NOMO-1 treated with DMSO at 0.1 percent for 48 hours (cell line): Measurements from ENCODE around the gene HIF3A.
A peak's percentile ranks its signal among the peaks of the same experiment; 100 is the strongest.

Experiments
- DNase-seq: peaks from one replicate; lab custom pipeline; 2025; ENCODE audit not compliant: unreplicated experiment; lab: John Stamatoyannopoulos, UW

HIF3A gene

DNA sequence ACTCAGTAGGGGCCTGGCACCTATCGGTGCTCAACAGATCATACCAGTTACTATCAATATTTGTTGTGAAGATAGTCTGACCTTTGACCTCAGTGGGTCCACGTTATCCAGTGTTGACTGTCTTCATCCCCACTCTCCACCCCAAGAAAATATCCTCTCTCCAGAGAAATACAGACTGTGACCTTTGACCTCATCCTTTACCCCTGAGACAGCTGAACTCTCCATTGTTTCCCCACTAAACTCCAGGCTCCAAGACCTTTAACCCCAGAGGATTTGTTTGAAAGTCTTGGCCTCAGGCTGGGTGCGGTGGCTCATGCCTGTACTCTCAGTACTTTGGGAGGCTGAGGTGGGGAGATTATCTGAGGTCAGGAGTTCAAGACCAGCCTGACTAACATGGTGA, 27.4 kb downstream of the HIF3A start:
- no peak for DNase-seq

DNA sequence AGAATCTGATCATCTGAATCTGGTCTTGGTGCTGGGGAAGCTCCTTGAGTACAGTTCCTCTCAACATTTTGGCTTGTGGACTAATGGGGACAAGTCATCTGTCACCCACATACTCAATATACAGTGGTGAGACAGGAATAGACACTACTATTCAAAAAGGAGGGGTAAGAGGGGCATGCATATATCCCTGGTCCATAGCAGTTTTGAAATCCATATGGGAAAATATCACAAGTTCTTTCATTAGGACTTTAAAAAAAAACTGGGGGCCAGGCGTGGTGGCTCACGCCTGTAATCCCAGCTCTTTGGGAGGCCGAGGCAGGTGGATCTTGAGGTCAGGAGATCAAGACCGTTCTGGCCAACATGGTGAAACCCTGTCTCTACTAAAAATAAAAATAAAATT, 29.8 kb downstream of the HIF3A start:
- DNase-seq: no peak

DNA sequence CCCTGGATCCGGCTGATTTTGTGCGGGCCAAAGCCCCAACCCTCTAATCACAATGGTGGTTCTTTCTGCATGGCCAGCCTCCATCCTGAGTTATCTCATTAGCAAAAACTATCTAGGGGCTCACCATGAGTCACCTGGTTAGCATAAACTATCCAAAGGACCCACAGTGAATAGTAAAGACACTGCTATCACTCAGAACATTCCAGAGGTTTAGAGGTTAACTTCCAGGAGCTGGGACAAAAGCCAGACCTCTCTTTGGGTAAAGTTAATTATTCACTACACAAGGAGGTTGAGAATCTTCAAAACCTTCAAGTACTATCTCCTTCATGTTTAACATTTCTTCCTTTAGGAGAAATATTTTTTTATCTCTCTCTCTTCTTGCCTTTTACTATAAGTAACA, 31.2 kb downstream of the HIF3A start:
- no peak for DNase-seq

DNA sequence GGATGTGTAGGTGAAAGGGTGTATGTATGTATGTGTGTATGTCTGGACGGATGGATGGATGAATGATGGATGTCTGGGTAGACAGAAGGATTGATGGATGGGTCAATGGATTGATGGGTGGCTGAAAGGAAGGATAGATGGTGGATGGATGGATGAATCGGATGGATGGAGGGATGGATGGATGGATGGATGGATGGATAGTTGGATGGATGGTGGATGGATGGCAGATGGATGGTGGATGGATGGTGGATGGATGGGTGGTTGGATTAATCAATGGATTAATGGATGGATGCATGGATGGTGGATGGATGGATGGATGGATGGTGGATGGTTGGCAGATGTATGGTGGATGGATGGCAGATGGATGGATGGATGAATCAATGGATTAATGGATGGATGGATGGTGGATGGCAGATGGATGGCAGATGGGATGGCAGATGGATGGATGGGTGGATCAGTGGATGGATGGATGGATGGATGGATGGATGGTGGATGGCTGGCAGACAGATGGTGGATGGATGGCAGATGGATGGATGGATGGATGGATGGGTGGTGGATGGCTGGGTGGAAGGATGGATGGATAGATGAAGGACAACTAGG, 33.6 kb downstream of the HIF3A start:
- no peak for DNase-seq

DNA sequence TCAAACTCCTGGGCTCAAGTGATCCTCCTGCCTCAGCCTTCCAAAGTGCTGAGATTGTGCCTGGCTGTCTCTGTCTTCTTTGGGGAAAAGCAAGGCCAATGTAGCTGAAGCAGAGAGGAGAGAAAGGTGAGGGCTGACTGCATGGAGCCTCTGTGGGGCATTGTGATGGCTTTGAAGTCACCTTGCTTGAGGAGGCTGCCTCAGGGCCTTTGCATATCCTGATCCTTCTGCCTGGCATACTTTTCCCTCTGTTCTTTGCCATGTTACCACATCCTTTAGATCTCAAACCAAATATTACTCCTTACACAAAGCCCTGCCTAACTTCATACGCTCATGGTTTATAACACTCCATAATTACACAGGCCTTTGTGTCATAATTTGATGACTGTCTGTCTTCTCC, 40.6 kb downstream of the HIF3A start:
- no peak for DNase-seq

DNA sequence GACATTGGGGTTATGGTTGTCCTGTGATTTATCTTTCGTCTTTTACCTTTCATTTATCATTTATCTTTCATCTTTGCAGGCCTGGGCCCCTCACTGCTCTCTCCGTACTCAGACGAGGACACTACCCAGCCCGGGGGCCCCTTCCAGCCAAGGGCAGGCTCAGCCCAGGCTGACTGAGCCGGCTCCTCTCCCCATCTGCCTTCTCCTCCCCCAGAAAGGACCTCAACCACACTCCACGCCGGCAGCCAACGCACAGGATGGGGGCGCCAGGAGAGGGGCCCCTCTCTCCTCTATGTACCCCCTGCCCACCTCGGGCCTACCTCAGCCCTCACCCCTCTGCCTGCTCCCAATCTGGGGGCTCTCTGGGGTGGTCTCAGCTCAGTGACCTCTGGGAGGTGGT, 42.6 kb downstream of the HIF3A start:
- no peak for DNase-seq

DNA sequence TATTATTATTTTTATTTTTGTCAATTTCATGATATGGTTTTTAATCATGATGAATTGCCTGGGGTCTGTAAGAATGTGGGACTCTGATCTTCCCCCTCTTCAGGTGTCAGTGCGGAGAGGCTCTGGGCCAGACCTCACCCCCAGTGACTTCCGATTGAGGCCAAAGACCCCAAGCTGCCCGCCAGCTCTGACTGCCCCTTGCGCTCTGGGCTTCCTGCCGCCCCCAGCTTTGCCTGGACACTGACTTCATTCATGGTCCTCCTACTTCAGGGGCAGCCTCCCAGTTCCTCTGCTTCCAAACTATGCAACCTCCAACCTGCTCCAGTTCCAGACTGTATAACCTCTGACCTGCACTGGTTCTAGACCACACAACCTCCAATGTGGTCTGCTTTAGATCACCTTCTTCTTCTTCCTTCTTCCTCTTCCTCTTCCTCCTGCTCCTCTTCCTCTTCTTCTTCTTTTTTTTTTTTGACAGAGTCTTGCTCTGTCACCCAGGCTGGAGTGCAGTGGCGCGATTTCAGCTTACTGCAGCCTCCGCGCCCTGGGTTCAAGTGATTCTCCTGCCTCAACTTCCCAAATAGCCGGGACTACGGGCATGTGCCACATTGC, 43.3 kb downstream of the HIF3A start:
- DNase-seq: no peak

DNA sequence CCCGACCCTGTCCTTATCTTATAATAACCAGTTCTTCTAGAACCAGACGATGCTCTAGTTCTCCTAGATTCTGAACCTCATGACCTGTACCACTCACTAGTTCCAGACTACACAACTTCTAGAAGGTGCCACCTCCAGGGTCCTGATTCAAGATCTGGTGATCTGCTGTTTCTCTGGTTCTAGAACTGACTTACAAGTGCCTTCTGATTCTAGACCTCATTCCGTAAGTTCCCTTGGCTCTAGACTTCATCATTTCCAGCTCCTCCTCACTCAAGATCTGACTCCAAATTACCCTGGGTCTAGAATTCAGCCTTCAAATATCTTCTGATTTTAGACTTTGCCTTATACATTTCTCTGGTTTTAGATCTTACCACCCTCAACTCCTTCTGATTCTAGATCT, 45.1 kb downstream of the HIF3A start:
- no peak for DNase-seq

DNA sequence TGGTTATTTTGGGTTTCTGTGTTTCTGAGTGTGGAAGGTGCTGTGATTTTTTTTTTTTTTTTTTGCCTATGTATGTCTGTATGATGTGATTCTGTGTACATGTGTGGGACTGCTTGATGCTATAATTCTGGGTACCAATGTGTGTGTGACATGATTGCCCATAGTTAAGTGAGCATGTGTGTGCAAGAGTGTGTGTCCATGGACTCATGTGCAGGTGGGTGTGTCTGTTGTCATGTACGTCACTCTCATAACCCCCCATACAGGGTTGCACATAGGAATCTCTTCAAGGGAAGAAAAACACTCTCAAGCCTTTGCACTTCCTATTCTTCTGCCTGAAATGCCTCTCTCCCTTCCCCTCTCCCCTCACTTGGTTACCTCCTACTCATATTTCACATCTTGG, 47.5 kb downstream of the HIF3A start:
- no peak for DNase-seq

DNA sequence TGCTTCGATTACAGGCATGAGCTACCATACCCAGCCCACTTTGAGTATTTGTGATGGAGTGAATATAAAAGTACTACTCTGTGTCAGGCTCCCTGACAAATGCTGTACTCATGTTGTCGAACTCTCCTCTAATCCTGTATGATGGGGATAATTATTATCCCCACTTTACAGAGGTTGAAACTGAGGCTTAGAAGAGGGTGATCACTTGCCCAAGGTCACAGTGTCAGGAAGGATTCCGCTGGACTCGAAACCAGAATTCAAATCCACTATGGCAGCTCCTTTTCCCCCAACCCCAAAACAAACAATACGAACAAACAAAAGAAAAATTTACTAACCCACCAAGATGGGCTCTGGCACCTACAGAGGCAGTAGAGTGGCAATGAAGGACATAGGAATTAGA, 48.3 kb downstream of the HIF3A start:
- no peak for DNase-seq

DNA sequence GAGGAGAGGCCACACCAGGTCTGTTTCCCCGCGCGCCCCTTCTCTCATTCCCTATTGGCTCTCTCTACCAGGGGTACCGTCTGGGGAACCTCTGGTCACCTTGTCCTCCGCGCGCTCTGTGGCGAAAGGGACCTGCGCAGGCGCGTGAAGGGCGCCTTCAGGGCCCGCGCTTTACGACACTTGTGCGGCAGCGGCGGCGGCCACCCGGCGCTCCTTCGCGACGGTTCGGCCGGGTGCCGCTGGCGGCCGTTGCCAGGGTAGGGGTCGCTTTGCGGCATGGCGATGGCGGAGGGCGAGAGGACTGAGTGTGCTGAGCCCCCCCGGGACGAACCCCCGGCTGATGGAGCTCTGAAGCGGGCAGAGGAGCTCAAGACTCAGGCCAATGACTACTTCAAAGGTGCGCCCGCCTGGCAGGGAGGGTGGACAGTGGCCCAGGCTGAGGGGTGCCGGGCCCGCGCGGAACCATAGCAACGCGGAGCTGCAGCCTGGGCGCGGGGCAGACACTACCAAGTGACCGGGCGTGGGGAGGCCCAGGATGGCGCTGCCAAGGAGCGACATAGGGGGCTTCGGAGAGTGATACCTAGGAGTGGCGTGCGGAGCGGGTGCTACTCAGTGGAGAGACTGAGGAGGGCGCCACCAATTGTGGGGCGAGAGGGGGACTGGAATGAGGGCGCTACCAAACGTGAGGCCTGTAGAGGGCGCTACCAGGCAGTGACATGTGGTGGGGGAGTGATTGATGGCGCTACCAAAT, 50.2 kb downstream of the HIF3A start, which contains the start of gene PPP5C:
PPP5C (plus strand) TSS at position 267 of the 751 bp plus-strand sequence; CDS start at position 277, 10 bp downstream.
- DNase-seq: peak; percentile 92

DNA sequence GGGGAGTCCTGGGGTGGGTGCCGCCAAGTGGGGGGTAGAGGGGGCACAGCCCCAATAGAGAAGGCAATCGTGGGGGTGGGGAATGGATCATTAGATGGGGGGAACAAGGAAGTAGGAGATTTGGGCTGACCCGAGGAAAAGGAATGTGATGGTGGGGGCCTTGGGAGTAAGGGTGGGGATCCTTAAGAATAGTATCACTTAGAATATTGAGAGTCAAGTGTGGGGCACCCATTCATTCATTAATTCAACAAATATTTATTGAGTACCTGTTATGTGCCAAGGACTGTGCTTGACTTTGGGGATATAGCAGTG, 50.7 kb downstream of the HIF3A start:
- no peak for DNase-seq

DNA sequence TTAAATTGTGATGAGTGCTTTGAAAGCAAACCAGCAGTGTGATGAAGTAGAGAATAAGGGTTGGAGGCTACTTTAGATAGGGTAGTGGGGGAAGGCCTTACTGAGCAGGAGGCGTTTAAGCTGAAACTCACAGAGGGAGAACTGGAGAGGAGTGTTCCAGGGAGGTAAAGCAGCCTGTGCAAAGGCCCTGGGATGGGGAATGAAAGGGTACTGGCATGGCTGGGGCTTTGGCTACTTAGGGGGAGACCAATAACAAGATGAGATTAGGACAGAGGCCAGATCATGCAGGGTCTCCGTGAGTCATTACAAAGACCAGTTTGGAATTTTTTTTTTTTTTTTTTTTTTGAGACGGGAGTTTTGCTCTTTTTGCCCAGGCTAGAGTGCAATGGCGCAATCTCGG, 51.1 kb downstream of the HIF3A start:
- DNase-seq: no peak

DNA sequence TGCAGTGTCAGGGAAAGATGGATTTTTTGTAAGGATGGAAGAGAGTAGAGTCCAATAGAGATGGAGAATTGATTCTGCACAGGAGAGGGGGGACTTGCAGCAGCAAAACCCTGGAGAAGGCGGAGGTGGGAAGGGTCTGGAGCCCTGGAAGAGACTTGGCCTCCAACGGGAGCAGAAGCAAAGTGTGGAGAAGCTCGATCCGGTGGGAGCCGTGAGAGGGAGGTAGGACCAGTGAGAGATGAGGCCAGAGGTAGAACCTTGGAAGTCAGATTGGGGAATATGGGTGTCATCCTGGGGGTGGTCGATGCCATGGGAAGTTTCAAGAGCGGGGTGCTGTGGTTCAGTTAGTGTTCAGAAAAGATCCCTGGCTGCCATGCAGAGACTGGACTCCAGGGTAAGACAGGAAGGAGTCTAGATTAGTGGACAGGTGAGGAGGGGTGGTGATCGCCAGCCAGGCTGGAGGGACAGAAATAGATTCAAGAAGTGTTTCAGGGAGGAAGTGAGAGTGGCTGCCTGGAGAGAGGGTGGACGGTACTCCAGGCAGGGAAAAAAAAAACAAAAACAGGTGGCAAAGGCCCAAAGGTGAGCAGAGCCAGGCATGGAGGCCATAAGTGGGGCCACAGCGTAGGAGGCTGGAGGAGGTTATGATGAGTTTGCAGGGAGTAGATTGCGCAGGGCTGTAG, 52.6 kb downstream of the HIF3A start:
- DNase-seq: peak; percentile 56

DNA sequence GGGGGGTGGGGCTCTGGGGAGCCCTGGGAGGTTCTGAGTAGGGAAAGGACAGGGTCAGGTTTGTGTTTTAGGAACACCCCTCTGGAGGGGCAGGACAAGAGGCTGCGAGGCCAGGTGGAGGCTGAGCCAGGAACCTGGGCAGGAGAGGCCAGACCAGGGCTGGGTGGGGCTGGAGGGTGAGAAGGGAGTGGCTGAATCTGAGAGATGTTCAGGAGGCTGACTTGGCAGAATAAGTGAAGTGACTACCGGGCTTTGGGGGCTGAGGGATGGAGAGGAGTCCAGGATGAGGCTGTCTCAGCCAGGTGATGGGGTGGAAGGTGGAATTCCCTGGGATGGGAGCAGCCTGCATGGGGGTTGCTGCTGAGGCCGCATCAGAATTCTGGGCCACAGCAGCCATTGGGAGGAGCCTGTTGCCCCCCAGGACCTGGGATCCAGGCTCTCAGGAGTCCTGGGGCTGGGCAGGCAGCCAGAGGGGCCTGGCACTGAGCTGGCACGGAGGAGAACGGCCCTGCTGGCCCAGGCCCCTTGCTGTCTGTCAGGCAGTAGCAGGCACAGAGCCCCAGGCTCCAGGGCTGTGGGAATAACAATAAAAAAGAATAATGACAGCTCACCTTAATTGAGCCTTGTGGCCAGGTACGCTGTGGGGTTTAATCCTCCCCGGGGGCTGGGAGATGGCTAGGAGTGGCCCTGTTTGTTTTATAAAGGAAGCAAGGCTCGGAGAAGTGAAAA, 53.4 kb downstream of the HIF3A start:
- DNase-seq: peak; percentile 10

DNA sequence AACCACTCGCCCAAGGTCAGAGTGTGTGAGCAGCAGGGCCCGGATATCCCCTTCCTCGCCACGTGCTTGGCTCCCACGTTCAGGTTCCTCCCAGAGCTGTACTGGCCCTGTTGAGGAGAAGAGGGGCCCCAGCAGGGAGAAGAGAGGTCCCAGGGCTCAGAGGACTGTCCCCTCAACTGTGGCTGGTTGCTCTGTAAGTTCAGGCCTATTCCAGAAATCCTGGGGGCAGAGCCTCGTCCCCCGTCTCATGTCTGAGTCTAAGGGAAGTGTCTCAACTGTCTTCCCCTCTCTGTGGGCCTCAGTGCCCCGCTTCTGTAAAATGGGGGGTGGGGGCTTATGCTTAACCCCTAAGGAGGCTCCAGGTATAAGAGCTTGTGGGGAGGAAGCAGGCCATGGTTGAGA, 53.9 kb downstream of the HIF3A start:
- peak; percentile 16 for DNase-seq

DNA sequence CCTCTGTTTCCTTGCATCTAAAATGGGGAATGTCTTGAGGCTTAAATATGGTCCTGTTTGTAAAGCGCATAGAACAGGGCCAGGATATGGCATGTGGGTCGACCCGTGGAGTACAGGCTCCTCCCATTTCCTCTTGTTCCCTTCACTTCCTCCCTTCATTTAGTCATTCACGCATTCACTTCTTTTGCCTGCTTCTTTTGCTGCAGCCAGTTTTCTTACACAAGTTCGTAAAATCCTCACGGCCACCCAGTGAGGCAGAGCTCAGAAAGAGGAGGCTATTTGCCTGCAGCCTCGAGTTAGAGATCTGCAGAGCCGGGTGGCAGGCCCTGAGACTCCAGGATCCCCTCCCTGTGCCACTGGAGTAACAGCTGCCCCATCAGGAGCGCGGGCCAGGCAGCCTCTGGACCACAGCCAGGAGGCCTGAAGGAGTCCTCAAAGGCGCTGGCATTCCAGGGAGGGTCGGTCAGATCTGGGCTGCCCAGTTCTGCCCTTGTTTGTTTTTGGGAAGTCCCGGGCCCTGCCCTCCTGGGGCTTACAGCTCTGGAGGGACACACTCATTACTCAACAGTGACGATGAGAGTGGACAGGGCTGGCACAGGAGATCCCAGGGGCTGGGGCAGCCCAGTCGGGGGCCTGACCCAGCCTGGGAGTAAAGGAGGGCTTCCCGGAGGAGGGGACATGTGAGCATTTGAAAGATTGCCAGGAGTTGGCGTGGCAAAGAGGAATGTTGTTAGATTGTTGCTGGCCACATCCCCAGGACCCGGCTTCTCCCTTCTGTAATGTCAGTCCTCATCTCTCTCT, 54.6 kb downstream of the HIF3A start:
- peak; percentile 5 for DNase-seq

DNA sequence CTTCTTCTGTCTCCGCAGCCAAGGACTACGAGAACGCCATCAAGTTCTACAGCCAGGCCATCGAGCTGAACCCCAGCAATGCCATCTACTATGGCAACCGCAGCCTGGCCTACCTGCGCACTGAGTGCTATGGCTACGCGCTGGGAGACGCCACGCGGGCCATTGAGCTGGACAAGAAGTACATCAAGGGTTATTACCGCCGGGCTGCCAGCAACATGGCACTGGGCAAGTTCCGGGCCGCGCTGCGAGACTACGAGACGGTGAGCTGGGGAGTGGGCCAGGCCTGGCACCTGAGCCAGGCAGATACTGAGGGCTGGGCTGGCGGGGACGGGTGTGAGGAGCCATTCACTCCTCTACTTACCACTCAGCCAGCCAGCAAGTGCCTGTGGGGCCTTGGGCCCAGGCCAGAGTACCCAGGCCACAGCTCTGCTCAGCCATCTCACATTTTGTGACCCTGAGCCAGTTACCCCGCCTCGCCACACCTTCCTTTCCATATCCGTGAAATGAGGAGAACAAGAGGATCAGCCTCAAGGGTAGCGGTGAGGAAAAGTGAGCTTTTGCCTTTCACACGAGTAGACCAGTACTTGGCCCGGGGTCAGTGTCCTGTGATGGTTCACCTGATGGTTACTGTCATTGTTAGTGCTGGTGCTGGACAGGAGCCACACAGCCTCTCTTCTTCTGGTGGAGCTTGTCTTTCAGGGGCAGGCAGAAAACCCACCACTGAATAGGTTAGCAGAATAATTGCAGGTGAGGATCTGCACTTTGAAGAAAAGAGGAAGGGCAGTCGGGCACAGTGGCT, 57.1 kb downstream of the HIF3A start:
- no peak for DNase-seq

DNA sequence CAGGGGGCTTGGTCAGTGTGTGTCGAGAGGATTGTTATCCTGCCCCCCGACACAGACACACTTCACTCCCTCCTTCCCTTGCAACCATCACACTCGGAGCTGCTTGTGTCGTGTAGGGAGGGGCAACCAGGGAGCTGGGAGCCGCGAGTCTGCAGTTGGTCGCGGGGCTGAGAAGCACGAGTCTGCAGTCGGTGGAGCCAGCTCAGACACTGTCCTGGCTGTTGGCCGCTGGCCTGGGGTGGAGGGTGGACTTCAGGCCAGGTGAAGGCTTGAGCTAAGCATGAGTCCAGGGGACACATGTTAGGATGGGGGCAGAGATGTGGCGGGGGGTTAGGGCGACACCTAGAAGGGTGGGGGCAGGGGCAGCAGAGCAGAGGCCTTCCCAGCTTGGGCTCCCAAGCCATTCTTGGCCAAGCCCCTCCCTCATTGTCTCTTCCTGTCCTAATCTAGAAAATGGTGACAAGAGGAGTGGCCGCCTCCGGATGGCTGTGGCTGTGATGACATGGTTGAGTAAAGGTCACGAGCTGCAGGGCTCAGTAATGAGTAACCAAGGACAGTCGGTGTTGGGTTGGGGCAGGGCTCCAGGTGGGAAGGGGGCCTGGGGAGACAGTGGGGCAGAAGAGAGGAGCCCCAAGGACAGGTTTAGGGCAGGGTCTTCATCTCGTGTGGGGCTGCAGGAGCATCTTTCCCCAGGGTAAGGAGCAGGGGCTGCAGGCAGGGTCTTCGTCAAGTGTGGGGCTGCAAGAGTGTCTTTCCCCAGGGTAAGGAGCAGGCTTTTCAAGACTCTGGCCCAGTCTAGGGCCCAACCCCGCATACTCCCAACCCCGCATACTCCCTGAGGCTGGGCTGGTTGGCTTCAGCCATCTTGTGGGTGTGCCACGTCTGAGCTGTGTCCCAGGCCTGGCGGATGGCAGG, 58.6 kb downstream of the HIF3A start:
- DNase-seq: no peak
